GM23338 (cell line): ENCODE data around the gene RAP1GAP.

Experiments
- CTCF ChIP-seq, 2 experiments: fragments of 200-600 bp in 1 of 2; sonication (generic) in 1 of 2; conservative IDR thresholded peaks; 2 replicates each; pipeline versions ENCODE4 v1.5.1 to v1.6.1; 2016 to 2017; ENCODE audit warnings: antibody characterized with exemption in 2 of 2, low read depth in 2 of 2, mild to moderate bottlenecking in 2 of 2, moderate library complexity in 1 of 2
- REST ChIP-seq: IDR thresholded peaks from one replicate; pipeline ENCODE4 v1.6.1; 2018; ENCODE audit warnings: antibody characterized with exemption; ENCODE audit not compliant: unreplicated experiment

DNA sequence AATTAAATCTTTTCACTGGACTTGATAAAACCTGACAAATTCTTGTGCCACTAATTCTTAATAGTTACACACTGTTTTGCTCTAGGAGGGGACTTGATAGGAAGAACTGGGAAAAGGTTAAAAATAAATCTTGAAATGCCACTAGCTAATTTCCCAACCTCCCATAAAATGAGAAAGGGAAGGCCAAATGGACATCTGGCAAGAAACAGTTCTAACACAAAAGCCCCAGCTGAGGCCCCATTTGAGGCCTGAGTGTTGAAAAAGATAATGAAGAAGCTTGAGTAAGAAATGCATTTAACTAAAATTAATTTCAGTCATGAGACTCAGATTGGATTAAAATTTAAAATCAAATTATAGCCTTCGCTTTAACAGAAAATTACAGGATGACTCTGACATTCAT, 11.2 kb upstream of the RAP1GAP start:
- no peak for TF ChIP-seq CTCF (conservative IDR thresholded peaks at IDR 0.05; ENCODE audit: low read depth in 2 of 2)
- no peak for TF ChIP-seq REST
